Testis (tissue), 2 donors: ENCODE measurements around the gene KRT8.

ENCODE experiments used
- CTCF ChIP-seq, 3 experiments: fragments of 450-650 bp in 2 of 3; fragments of 200-600 bp in 1 of 3; sonication (generic) in 1 of 3; IDR thresholded peaks; one replicate each; pipeline ENCODE4 v1.5.1; 2016 to 2019; ENCODE audit warnings: antibody characterized with exemption in 3 of 3, mild to moderate bottlenecking in 2 of 3, moderate library complexity in 1 of 3
- POLR2A ChIP-seq: fragments of 450-650 bp; IDR thresholded peaks from one replicate; pipeline ENCODE4 v1.6.1; 2017; ENCODE audit warnings: antibody characterized with exemption, mild to moderate bottlenecking, moderate library complexity

- no peak for TF ChIP-seq CTCF (IDR thresholded peaks at IDR 0.05)
- TF ChIP-seq POLR2A = no peak
Measured at GRCh38 chr12:52877242-52877641, 27.6 kb downstream of the KRT8 start.
